NT2/D1 (cell line): ENCODE results near the gene NECTIN3.

Experiments used
- SUZ12 ChIP-seq: IDR thresholded peaks from 2 replicates; pipeline ENCODE4 v1.6.1; 2011; ENCODE audit not compliant: insufficient read length, insufficient read depth; ENCODE audit errors: extremely low read depth
- YY1 ChIP-seq: IDR thresholded peaks from 2 replicates; pipeline ENCODE4 v1.6.1; 2011; ENCODE audit not compliant: insufficient read length, insufficient read depth

DNA sequence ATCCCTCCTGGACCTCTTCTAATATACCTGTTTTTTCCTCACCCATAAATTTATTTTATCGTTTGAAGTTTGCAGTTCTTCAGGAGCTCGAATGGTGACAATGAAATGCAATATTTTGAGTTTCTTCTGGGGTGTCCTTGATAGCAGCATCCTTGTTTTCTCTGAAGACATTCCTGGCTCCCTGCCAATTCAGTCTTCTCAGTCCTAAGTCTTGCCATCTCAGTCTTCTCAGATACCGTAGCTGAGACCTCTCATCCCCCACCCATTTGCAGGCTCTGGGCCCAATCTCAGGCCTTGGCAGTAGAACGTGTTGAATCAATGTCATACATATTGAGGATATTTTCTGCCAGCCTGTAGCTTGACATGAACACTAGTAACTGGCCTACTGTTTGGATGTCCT, 140.9 kb downstream of the NECTIN3 start:
- no peak for TF ChIP-seq YY1
- no peak for TF ChIP-seq SUZ12
